Loucy (cell line): Measurements from ENCODE around the gene TPCN1.
A peak's percentile ranks its signal among the peaks of the same experiment; 100 is the strongest.

Experiments
- H2AFZ ChIP-seq: fragments of 200-600 bp; sonication (generic); 2 replicates; pipeline ENCODE4 v1.6.0; 2016; ENCODE audit warnings: antibody characterized with exemption, mild to moderate bottlenecking, low read length, moderate library complexity
- H3F3A ChIP-seq: fragments of 200-600 bp; 2 replicates; pipeline ENCODE4 v1.6.0; 2016; ENCODE audit warnings: antibody characterized with exemption, low read depth, mild to moderate bottlenecking
- H3K27me3 ChIP-seq: fragments of 200-600 bp; sonication (generic); 2 replicates; pipeline ENCODE4 v1.6.1; 2014; ENCODE audit warnings: low read length, mild to moderate bottlenecking; ENCODE audit not compliant: insufficient read depth, poor library complexity, severe bottlenecking
- H3K36me3 ChIP-seq: fragments of 200-600 bp; sonication (generic); 2 replicates; pipeline ENCODE4 v1.6.1; 2016; ENCODE audit warnings: low read length; ENCODE audit not compliant: insufficient read depth
- H3K4me1 ChIP-seq: fragments of 200-600 bp; sonication (generic); 2 replicates; pipeline ENCODE4 v1.5.1; 2014; ENCODE audit warnings: low read length, mild to moderate bottlenecking; ENCODE audit not compliant: insufficient read depth, poor library complexity, severe bottlenecking
- H3K4me2 ChIP-seq: fragments of 200-600 bp; sonication (generic); 2 replicates; pipeline ENCODE4 v1.6.0; 2014; ENCODE audit warnings: antibody characterized with exemption, low read length, low read depth, mild to moderate bottlenecking; ENCODE audit not compliant: poor library complexity, severe bottlenecking
- H3K4me3 ChIP-seq: fragments of 200-600 bp; sonication (generic); 2 replicates; pipeline ENCODE4 v1.5.1; 2014; ENCODE audit warnings: low read length, mild to moderate bottlenecking, mixed read lengths; ENCODE audit not compliant: poor library complexity, severe bottlenecking
- H3K79me2 ChIP-seq: fragments of 200-600 bp; sonication (generic); 2 replicates; pipeline ENCODE4 v1.6.1; 2014; ENCODE audit warnings: low read length; ENCODE audit not compliant: insufficient read depth
- H3K9ac ChIP-seq: fragments of 200-600 bp; sonication (generic); 2 replicates; pipeline ENCODE4 v1.6.0; 2014; ENCODE audit warnings: mild to moderate bottlenecking, low read depth, low read length, moderate library complexity; ENCODE audit not compliant: poor library complexity, severe bottlenecking
- H3K9me2 ChIP-seq: fragments of 200-600 bp; sonication (generic); replicated peaks from 2 replicates; pipeline ENCODE4 v1.6.1; 2016; ENCODE audit warnings: low read depth, low read length, mixed read lengths
- H3K9me3 ChIP-seq: fragments of 200-600 bp; sonication (generic); 2 replicates; pipeline ENCODE4 v1.6.1; 2014; ENCODE audit warnings: mild to moderate bottlenecking, antibody characterized with exemption, low read length, low read depth; ENCODE audit not compliant: insufficient read depth
- H4K20me1 ChIP-seq: fragments of 200-600 bp; sonication (generic); 2 replicates; pipeline ENCODE4 v1.6.0; 2014; ENCODE audit warnings: antibody characterized with exemption, low read length, mild to moderate bottlenecking; ENCODE audit not compliant: insufficient read depth, poor library complexity, severe bottlenecking
- CTCF ChIP-seq: fragments of 200-600 bp; sonication (generic); conservative IDR thresholded peaks from 2 replicates; pipeline ENCODE4 v1.5.1; 2014; ENCODE audit warnings: mild to moderate bottlenecking, antibody characterized with exemption, low read length
- EZH2phosphoT487 ChIP-seq: fragments of 200-600 bp; IDR thresholded peaks from 2 replicates; pipeline ENCODE4 v1.6.1; 2018; ENCODE audit warnings: antibody characterized with exemption, mild to moderate bottlenecking, moderate library complexity, borderline replicate concordance

Gene TPCN1

GRCh38 chr12:113184098-113184899 is 37.0 kb upstream of the TPCN1 start:
- H3K9me3 ChIP-seq = no peaks in the 10 kb centered on the region
- peaks cover 32% of the 10 kb centered on the region for H3K4me1 ChIP-seq
- H2AFZ ChIP-seq = peak overlapping the region; percentile 85

GRCh38 chr12:113184900-113185179 is 36.4 kb upstream of the TPCN1 start:
- Histone ChIP-seq H3K4me3 (peak overlapping the region; percentile 73), H3K27me3 (no peaks in the 10 kb centered on the region), H3K4me1 (peaks cover 32% of the 10 kb centered on the region), H3F3A (no peaks in the 10 kb centered on the region), H3K79me2 (peaks cover 69% of the 10 kb centered on the region), H2AFZ (peak overlapping the region; percentile 85), H3K36me3 (peaks cover 11% of the 10 kb centered on the region; the same call in 1 of the 2 replicates), H3K9ac (peak overlapping the region; percentile 89), H3K9me2 (no peaks in the 10 kb centered on the region), H3K4me2 (peak overlapping the region; percentile 96), H3K9me3 (no peaks in the 10 kb centered on the region), H4K20me1 (peaks cover 50% of the 10 kb centered on the region)
- no peak for TF ChIP-seq EZH2phosphoT487
- no peak for TF ChIP-seq CTCF

More at GRCh38 chr12:113184098-113184899, 37.0 kb upstream of the TPCN1 start:
- Histone ChIP-seq H3K9ac (peak overlapping the region; percentile 89), H3K27me3 (no peaks in the 10 kb centered on the region), H3F3A (no peaks in the 10 kb centered on the region), H3K36me3 (peaks cover 17% of the 10 kb centered on the region; the same call in 1 of the 2 replicates), H4K20me1 (peaks cover 50% of the 10 kb centered on the region), H3K9me2 (no peaks in the 10 kb centered on the region), H3K4me3 (peak overlapping the region; percentile 73), H3K4me2 (peak overlapping the region; percentile 96), H3K79me2 (peaks cover 69% of the 10 kb centered on the region)
- TF ChIP-seq CTCF (no peak), EZH2phosphoT487 (no peak)

GRCh38 chr12:113185180-113186032 is 35.9 kb upstream of the TPCN1 start, which contains the start of the genes DDX54 and RITA1:
Gene DDX54 (minus strand): TSS chr12:113185478. CDS start chr12:113185451, 27 bp downstream.
Gene RITA1 (plus strand): TSS chr12:113185721. CDS start chr12:113186747, 1,026 bp downstream.
- H3F3A ChIP-seq = no peaks in the 10 kb centered on the region
- peaks cover 34% of the 10 kb centered on the region for H3K4me1 ChIP-seq
- H2AFZ ChIP-seq = peak within 1 kb of the TSS; percentile 85
- no peaks in the 10 kb centered on the region for H3K9me3 ChIP-seq
- peak within 1 kb of the TSS; percentile 73 for H3K4me3 ChIP-seq
- no peaks in the 10 kb centered on the region for H3K9me2 ChIP-seq
- TF ChIP-seq CTCF = no peak
- TF ChIP-seq EZH2phosphoT487 = no peak
- H3K79me2 ChIP-seq = peaks cover 68% of the 10 kb centered on the region
- peak within 1 kb of the TSS; percentile 96 for H3K4me2 ChIP-seq
- peaks cover 48% of the 10 kb centered on the region for H4K20me1 ChIP-seq
- peak within 1 kb of the TSS; percentile 89 for H3K9ac ChIP-seq
- peaks cover 6% of the 10 kb centered on the region; the same call in 1 of the 2 replicates for H3K36me3 ChIP-seq
- H3K27me3 ChIP-seq = no peaks in the 10 kb centered on the region
